ENCODE results near the gene ZNHIT2. TPM values are rescaled to one million over a fixed set of nuclear protein-coding genes. Genes with fewer than 3 reads are reported as not detected.

ZNHIT2 gene
- total and polyA plus RNA-seq, 2 of the 8 experiments (the other 6 are each of a cell fraction or from before 2014, with no cell fraction given) = 13.0 to 16.1 TPM

DNA sequence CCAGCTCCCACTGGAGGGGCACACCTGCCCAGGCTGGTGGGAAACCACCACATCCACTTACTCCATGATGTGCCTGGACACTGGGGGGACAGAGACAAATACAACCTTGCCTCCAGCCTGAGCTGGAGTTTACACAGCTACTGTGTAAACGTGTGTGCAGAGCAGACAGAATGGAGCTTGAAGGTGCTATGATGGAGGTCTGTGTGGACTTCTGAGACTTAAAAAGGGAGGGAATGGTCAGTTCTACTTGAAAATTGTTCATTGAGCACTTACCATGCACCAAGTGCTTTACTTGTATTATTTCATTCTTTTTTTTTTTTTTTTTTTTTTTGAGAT is 44.9 kb downstream of the ZNHIT2 start:
- Histone ChIP-seq H3K23me2 (ENCODE audit: low read depth, low read length) (no peaks in the 10 kb centered on the region), H3K4ac (replicated peaks; ENCODE audit: insufficient read length, low read depth, low read length) (no peak overlapping the region), H3K56ac (replicated peaks; ENCODE audit: insufficient read length, low read depth, low read length) (no peak overlapping the region), H4K91ac (replicated peaks; ENCODE audit: insufficient read length, low read length) (no peak overlapping the region), H2BK5ac (ENCODE audit: low read depth, low read length) (no peak overlapping the region), H3K79me2 (ENCODE audit: control insufficient read depth in 1 of 2, insufficient read depth in 2 of 2, low read length in 2 of 2) (peaks cover 0 to 5% of the 10 kb centered on the region in 2 experiments; a peak in 1 of 4 replicates), H3K9ac (replicated peaks in 1 of 4; ENCODE audit: extremely low read depth in 1 of 4, low read depth in 3 of 4, low read length in 3 of 4) (no peak overlapping the region), H3K18ac (ENCODE audit: extremely low read depth, low read length) (no peak overlapping the region), H3K9me3 (ENCODE audit: insufficient read depth in 2 of 2, low read depth in 1 of 2, low read length in 1 of 2) (no peaks in the 10 kb centered on the region), H4K8ac (ENCODE audit: extremely low read depth, insufficient read depth, low read length) (no peak overlapping the region), H4K20me1 (replicated peaks in 1 of 2; ENCODE audit: control insufficient read depth in 1 of 2, insufficient read depth in 2 of 2, low read length in 2 of 2) (peaks cover 3 to 4% of the 10 kb centered on the region in 2 experiments), H3K14ac (ENCODE audit: insufficient read length) (no peak overlapping the region), H2BK120ac (replicated peaks; ENCODE audit: low read depth, low read length) (no peak overlapping the region), H2AFZ (ENCODE audit: low read length) (no peak overlapping the region), H3K23ac (ENCODE audit: insufficient read length) (no peak overlapping the region), H3K36me3 (ENCODE audit: control insufficient read depth in 2 of 4, insufficient read depth in 4 of 4, low read length in 3 of 4) (peaks cover 4 to 14% (median 11%) of the 10 kb centered on the region in 4 experiments; a peak in 7 of 8 replicates), H3K4me3 (ENCODE audit: extremely low read depth in 1 of 4, insufficient read depth in 2 of 4, low read depth in 3 of 4, low read length in 4 of 4) (no peak overlapping the region), H3K27me3 (replicated peaks in 1 of 4; ENCODE audit: control insufficient read depth in 3 of 4, extremely low read depth in 1 of 4, insufficient read depth in 3 of 4, low read length in 3 of 4) (no peaks in the 10 kb centered on the region), H3K79me1 (ENCODE audit: low read depth, low read length) (peaks cover 3% of the 10 kb centered on the region; the same call in 1 of the 2 replicates), H3K4me1 (replicated peaks in 1 of 4; ENCODE audit: control insufficient read depth in 3 of 4, insufficient read depth in 4 of 4, low read length in 3 of 4) (peaks cover 0 to 4% (median under 1%) of the 10 kb centered on the region in 4 experiments; a peak in 3 of 7 replicates), H4K5ac (ENCODE audit: insufficient read length, low read depth, low read length) (no peak overlapping the region), H2AK5ac (ENCODE audit: low read depth, low read length) (no peak overlapping the region), H2BK12ac (ENCODE audit: low read depth, low read length) (no peak overlapping the region), H3K27ac (ENCODE audit: low read depth, low read length) (no peak overlapping the region), H2BK15ac (ENCODE audit: low read length) (no peak overlapping the region), H3K4me2 (ENCODE audit: insufficient read depth in 1 of 2, low read depth in 2 of 2, low read length in 2 of 2) (no peak overlapping the region), H2BK20ac (ENCODE audit: low read length) (no peak overlapping the region)
- DNase-seq (ENCODE audit: low read depth in 1 of 2, low spot score in 2 of 2) = no peak
- WGBS, 2 experiments (ENCODE audit: extremely low coverage in 1 of 2, insufficient coverage in 1 of 2, insufficient read length in 1 of 2, insufficient replicate concordance in 2 of 2, low coverage in 1 of 2, low lambda C conversion rate in 2 of 2, missing lambda C conversion rate in 1 of 2) = 88% methylated on average over 1 of the region's 1 CpG; no CpG with 5 or more reads in 1 of the 2 experiments
- FAIRE-seq = no peak
- TF ChIP-seq EP300 (IDR thresholded peaks at IDR 0.05; ENCODE audit: borderline replicate concordance in 1 of 2, low read depth in 2 of 2, low read length in 2 of 2) (no peak), SIX5 (IDR thresholded peaks at IDR 0.05; ENCODE audit: low read depth, low read length) (no peak), NRF1 (IDR thresholded peaks at IDR 0.05; ENCODE audit: low read depth, low read length) (no peak), ATF3 (IDR thresholded peaks at IDR 0.05; ENCODE audit: insufficient read depth, low read depth, low read length) (no peak), SUZ12 (IDR thresholded peaks at IDR 0.05; ENCODE audit: low read length) (no peak)
- ChIA-PET CTCF (ENCODE audit: partially characterized antibody) (interaction anchor here (1.1 to 1.5 kb wide), 3 partner anchors 10 to 59 kb away, joined by 3 to 9 read pairs (median 4); partner anchors contain the start of gene ARL2), POLR2A (ENCODE audit: partially characterized antibody) (interaction anchor here (0.5 to 21.6 kb wide), 7 partner anchors 10 to 429 kb away, joined by 3 to 230 read pairs (median 3); partner anchors contain the start of genes CDCA5, VPS51 and ZFPL1)
